Measurements from ENCODE around the gene MSH3.
"Not testable (repeated sequence)": the region's sequence is repeated elsewhere in the genome, so short reads cannot be mapped to it uniquely, and the experiment has no call there.

MSH3 gene

DNA sequence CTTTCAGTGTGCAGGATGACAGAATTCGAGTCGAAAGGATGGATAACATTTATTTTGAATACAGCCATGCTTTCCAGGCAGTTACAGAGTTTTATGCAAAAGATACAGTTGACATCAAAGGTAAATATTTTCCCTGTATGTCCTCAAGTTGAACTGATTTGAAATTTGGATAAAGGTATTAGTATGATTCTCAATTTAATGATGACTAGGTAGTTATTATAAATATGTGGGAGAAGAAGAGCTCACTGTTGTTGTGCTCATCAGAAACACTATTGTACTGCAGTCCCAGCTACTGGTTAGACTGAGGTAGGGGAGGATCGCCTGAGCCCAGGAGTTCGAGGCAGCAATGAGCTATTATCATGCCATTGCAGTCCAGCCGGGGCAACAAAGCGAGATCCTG is 71.0 kb downstream of the MSH3 start:
- no peak overlapping the region for H3K4me3 ChIP-seq (ENCODE audit: low read depth, low read length)
- DNase-seq (ENCODE audit: low read depth) = no peak
- TF ChIP-seq, protein P1, sequence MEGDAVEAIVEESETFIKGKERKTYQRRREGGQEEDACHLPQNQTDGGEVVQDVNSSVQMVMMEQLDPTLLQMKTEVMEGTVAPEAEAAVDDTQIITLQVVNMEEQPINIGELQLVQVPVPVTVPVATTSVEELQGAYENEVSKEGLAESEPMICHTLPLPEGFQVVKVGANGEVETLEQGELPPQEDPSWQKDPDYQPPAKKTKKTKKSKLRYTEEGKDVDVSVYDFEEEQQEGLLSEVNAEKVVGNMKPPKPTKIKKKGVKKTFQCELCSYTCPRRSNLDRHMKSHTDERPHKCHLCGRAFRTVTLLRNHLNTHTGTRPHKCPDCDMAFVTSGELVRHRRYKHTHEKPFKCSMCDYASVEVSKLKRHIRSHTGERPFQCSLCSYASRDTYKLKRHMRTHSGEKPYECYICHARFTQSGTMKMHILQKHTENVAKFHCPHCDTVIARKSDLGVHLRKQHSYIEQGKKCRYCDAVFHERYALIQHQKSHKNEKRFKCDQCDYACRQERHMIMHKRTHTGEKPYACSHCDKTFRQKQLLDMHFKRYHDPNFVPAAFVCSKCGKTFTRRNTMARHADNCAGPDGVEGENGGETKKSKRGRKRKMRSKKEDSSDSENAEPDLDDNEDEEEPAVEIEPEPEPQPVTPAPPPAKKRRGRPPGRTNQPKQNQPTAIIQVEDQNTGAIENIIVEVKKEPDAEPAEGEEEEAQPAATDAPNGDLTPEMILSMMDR (IDR thresholded peaks at IDR 0.05; ENCODE audit: low read depth, low read length, missing control alignments) = no peak

DNA sequence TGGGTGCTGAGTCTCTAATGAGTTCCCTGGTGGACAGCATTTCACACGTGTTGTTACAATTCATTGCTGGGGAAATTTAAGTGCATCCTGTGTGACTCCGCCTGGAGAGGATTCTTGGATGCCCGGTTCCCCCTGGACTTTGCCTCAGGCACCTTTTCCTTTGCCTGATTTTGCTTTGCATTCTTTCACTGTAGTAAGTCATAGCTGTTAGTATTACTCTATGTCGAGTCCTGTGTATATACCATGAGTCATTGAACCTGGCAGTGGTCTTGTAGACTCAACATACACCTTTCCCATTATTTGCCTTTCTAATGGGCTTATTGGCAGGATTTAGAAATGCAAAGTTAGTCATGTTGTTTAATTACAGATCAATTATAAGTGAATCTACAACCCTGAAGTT is 82.3 kb downstream of the MSH3 start:
- TF ChIP-seq, protein P1 (IDR thresholded peaks at IDR 0.05; ENCODE audit: low read depth, low read length, missing control alignments) = no peak
- no peak for DNase-seq (ENCODE audit: low read depth)
- no peak overlapping the region for H3K4me3 ChIP-seq (ENCODE audit: low read depth, low read length)

DNA sequence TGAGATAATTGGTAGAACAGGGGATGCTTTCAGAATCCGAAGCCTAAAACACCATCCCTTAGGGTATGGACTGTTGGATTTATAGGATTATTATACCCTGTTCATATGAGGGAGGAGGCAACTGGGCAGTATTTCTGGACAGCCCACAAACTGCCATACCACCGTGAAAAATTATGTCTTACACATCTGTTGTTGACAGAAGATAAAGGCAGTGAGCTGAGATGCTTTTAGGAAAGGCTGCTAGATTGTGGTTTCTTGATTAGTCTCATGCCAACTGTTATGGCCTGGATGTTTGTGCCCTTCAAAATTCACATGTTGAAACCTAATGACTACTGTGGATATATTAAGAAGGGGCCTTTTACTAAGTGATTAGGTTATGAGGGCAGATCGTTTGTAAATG is 84.0 kb downstream of the MSH3 start:
- DNase-seq (ENCODE audit: low read depth) = no peak
- H3K4me3 ChIP-seq (ENCODE audit: low read depth, low read length) = no peak overlapping the region
- TF ChIP-seq, protein P1 (IDR thresholded peaks at IDR 0.05; ENCODE audit: low read depth, low read length, missing control alignments) = no peak

DNA sequence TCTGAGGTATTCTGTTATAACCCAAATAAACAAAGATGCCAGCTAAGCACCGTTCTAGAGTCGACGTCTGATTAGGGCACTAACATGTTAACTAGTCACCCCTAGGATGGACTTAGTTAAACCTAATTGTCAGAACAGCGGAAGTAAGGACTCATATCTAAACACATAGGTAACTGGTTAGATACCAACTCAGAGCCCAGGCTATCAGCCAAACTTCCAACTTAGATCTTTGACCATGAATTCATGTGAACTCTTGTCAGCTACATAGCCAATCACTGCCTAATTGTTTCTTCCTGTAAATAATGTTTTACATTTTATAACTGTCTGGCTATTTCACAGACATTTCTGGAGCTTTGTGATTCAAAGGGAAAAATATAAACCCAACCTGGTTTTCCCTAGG is 84.6 kb downstream of the MSH3 start:
- TF ChIP-seq, protein P1 (IDR thresholded peaks at IDR 0.05; ENCODE audit: low read depth, low read length, missing control alignments) = no peak
- H3K4me3 ChIP-seq (ENCODE audit: low read depth, low read length) = no peak overlapping the region
- DNase-seq (ENCODE audit: low read depth) = no peak

DNA sequence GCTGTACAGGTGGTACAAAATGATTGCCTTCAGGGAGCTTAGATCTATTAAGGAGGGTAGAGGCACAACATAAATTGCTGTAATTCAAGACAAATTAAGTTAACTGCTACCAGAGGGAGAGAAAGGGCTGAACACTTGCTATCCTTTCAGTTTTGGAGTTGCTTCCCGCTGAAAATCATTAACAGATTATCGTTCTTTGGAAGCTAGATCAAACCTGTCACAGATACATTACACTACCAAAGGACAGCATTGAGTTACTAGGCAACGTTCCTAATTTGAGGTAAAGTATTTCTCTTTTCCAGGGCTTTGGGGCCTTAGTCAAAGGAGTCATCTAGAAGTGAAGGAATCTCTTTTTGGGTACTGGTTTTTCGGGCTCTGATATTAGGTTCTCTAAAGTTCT is 85.0 kb downstream of the MSH3 start:
- TF ChIP-seq, protein P1 (IDR thresholded peaks at IDR 0.05; ENCODE audit: low read depth, low read length, missing control alignments) = no peak
- H3K4me3 ChIP-seq (ENCODE audit: low read depth, low read length) = no peak overlapping the region
- no peak for DNase-seq (ENCODE audit: low read depth)

DNA sequence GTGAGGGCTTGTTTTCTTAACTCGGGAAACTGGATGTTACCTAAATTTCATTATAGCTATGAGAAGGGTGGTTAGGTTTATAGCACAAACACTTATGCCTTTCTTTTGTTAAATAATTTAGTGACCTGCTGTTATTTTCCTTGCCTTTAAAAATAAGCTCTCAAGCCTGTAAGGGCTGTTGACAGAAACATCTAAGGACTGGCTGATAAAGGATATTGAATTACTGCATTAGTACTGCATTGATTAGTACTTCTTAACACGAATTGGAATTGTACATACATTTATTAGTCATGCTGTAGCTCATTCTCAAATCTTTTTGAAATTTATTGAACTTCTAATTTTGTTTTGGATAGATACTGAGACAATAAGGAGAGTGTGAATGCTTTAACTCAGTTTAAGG is 85.4 kb downstream of the MSH3 start:
- no peak overlapping the region for H3K4me3 ChIP-seq (ENCODE audit: low read depth, low read length)
- TF ChIP-seq, protein P1 (IDR thresholded peaks at IDR 0.05; ENCODE audit: low read depth, low read length, missing control alignments) = no peak
- DNase-seq (ENCODE audit: low read depth) = no peak

DNA sequence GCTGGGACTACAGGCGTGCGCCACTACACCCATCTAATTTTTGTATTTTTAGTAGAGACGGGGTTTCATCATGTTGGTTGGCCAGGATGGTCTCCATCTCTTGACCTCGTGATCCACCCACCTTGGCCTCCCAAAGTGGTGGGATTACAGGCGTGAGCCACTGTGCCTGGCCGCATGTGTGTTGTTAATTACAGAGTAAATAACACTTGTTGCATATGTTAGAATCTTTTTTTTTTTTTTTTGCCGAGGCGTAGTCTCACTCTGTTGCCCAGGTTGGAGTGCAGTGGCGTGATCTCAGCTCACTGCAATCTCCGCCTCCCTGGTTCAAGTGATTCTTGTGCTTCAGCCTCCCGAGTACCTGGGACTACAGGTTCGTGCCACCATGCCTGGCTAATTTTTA is 86.0 kb downstream of the MSH3 start:
- DNase-seq (ENCODE audit: low read depth); H3K4me3 ChIP-seq (ENCODE audit: low read depth, low read length): not testable (repeated sequence)

DNA sequence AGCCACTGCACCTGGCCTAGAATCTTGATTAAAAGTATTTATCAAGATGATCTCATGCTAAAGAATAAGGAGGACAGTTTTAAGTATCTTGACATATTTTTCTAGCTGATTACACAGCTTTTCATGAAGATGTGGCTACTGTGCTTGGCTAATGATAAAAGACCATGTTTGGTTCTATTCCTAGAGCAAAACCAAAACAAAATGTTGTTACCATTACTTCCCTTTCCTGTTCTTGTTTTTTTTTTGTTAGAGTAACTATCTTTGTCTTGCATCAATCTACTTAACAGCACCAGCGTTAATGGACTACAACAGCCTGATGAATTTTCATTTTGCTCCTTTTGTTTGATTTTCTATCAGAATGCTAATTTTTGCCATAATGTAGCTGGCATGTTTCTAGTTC is 86.5 kb downstream of the MSH3 start:
- no peak overlapping the region for H3K4me3 ChIP-seq (ENCODE audit: low read depth, low read length)
- no peak for DNase-seq (ENCODE audit: low read depth)
- TF ChIP-seq, protein P1 (IDR thresholded peaks at IDR 0.05; ENCODE audit: low read depth, low read length, missing control alignments) = no peak

Measured in GM12864 (cell line).